Measurements from ENCODE around the gene ASIC1.

The ASIC1 gene

GRCh38 chr12:50041062-50041860 lies 16.1 kb upstream of the ASIC1 start:
- DNase-seq: no peak

DNA sequence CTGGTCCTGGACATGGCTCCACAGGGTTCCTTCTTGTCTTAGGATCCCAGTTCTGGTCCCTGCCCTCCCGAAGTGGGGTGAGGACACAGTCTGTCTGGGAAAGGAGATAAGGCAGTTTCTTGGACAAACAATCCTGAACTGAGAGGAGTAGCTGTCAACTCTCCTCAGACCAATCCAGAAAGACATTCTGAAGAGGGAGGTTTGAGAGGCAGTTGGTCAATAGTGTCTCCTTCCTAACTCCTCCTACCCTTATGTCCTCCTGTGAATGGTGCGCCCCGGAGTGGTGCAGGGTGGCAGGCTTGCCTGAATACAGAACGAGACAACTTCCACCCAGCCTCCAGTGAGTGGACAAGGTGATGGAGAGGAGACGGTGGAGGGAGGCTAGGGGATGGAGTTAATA lies 15.4 kb upstream of the ASIC1 start:
- DNase-seq: no peak

GRCh38 chr12:50042693-50043092 lies 14.7 kb upstream of the ASIC1 start:
- no peak for DNase-seq

- DNase-seq: no peak
Observed at GRCh38 chr12:50043308-50043707, 14.1 kb upstream of the ASIC1 start.

- DNase-seq: no peak
Observed at GRCh38 chr12:50043854-50044253, 13.5 kb upstream of the ASIC1 start.

- DNase-seq: no peak
Observed at GRCh38 chr12:50047693-50048250, 9.6 kb upstream of the ASIC1 start.

DNA sequence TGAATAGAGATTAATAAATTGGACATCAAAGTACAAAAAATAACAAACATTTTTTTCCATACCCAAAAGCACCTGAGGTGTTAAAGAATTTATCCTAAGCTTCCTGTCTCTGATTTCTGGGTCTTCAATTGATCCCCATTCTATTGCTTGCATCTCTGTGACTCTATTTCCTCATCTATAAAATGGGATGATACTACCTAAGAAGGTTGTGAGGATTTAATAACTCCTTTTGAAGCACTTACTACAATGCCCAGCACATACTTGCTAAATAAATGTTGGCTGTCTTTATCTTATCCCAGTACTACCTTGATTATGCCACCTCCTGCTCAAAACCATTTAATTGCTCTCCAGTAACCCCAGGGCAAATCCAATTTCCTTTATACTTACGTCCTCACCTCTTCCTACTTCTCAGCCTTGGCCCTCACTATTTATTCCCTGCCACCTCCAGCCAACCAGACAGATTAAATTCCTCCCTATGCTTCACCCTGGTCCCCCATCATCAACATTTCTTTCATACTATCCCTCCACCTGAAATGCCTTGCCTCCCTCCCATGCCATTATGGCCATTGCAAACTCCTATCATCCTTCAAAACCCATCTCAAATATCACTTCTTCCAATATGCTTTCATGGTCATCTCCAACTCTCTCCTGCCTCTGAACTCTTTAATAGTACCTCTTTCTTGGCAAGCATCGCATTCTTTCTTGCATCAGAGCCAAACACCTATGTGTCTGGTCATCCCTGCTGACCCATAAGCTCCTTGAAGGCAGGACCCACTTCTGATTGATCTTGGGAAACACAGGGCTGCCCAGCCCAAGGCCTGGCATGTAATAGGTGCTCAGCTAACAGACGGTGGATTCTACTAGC lies 7.9 kb upstream of the ASIC1 start:
- DNase-seq: no peak

DNA sequence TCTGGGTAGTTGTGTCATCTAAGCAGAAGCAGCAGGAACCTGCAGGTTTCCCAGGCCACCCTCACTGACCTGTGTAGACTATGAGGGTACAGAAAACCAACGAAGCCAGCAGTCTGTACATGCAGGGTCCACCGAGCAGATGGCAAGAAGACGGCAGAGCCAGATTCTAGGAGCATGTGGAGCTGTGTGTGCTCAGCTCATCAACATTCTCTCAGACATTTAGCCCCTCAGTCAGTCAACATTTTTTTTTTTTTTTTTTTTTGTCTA lies 7.3 kb upstream of the ASIC1 start:
- DNase-seq: no peak

- no peak for DNase-seq
Observed at GRCh38 chr12:50050410-50051098, 6.8 kb upstream of the ASIC1 start.

GRCh38 chr12:50051101-50051806 lies 6.1 kb upstream of the ASIC1 start:
- DNase-seq: no peak

DNA sequence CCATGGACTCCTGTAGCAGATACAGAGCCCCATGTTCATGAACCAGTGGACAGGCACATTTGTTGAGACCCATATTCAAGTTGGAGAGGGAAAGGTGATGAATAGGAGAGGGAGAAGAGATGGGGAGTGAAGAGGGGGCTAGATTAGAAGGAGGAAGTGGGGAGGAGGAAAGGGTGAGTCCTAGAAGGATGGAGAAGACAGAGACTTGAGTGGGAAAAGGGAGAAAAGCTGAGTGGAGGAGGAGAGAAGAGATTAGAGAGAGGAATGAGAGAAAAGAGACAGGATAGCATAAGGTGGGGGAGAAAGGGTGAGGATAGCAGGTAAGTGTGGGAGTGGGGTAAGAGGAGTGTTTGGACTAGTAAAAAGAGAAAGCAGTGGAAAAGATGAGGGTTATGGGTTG lies 4.9 kb upstream of the ASIC1 start:
- DNase-seq: no peak

DNA sequence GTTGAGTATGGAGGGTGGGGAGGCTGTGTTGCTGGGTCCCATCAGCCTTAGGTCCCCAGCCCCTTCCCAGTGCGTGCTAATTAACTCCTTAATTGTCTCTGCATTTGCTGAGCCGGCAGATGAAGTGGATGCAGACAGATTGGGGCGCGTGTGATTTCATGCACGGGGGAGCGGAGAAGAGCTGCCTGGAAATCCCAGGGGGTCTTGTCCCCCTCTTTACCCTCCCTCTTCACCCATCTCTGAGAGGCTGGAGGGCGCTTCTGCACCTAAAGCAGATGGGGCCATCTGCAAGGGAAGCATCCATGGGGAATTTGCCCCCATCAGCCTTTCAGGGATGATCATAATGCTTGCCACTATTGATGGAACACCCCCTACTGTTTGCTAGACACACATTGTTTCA lies 4.4 kb upstream of the ASIC1 start:
- DNase-seq: no peak

- no peak for DNase-seq
Observed at GRCh38 chr12:50053583-50053982, 3.8 kb upstream of the ASIC1 start.

- no peak for DNase-seq
Observed at GRCh38 chr12:50055831-50056638, 1.4 kb upstream of the ASIC1 start.

DNA sequence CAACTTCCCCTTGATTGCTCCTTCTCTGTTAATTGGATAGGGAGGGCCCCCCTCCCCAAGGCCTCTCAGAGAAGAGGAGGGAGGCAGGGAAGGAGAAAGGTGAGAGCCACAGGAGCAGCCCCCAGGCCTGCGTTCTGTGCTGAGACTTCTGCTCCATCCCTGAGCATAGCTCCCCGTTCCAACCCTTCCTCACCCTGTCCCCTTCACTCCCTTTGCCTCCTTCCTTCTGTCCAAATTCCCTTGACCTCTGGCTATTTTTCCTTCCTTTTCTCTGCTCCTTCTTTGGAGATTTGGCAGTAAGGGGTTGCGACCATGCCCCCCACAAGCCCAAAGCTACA lies 788 bp upstream of the ASIC1 start:
- DNase-seq: no peak

GRCh38 chr12:50057896-50058670 lies 687 bp downstream of the ASIC1 start:
- no peak for DNase-seq

- no peak for DNase-seq
Observed at GRCh38 chr12:50058743-50059312, 1.4 kb downstream of the ASIC1 start.

GRCh38 chr12:50059440-50060119 lies 2.2 kb downstream of the ASIC1 start:
- no peak for DNase-seq

DNA sequence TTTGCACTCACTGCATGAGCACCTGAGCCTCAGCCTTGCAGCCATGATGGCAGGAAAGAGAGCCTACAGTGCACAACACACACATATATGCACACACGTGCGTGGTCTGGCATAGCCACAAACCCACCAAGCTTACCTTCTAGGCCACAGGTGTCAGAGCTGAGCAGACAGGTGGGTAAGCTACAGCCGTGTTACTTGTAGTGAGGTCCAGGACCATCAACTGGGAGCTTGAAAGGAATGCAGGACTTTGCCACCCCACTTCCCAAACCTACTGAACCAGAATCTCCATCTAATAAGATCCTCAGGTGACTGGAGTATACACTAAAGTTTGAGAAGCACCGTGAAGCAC lies 2.7 kb downstream of the ASIC1 start:
- DNase-seq: no peak

GRCh38 chr12:50061171-50061570 lies 3.8 kb downstream of the ASIC1 start:
- DNase-seq: no peak
